Mucosa of descending colon (tissue), 3 donors: ENCODE measurements around the gene CHD5. TPM values are rescaled to one million over a fixed set of nuclear protein-coding genes. Genes with fewer than 3 reads are reported as not detected.

Source experiments
- ATAC-seq: fragments of 200-7000 bp; cut with Tn5 transposase; one replicate; pipeline ENCODE4 v1.9.1; 2020; ENCODE audit warnings: mild to moderate bottlenecking, moderate library complexity
- DNase-seq, 3 donors: peaks; one replicate each; pipeline ENCODE4 v3.0.0-alpha.2; 2020
- H3K36me3 ChIP-seq: fragments of 200-600 bp; one replicate; pipeline ENCODE4 v1.8.0; 2021; ENCODE audit warnings: low read depth, mild to moderate bottlenecking
- H3K4me1 ChIP-seq: fragments of 200-600 bp; one replicate; pipeline ENCODE4 v1.8.0; 2021; ENCODE audit warnings: low read depth, mild to moderate bottlenecking
- H3K4me3 ChIP-seq: fragments of 200-600 bp; one replicate; pipeline ENCODE4 v1.8.0; 2021; ENCODE audit warnings: mild to moderate bottlenecking
- H3K9me3 ChIP-seq: fragments of 200-600 bp; one replicate; pipeline ENCODE4 v1.8.0; 2021; ENCODE audit warnings: mild to moderate bottlenecking
- intact Hi-C, 2 donors: fragments of 100-400 bp; cut with DNase I in 1 of 2; cut with micrococcal nuclease in 1 of 2; formaldehyde crosslinking; loops; one replicate each; pipeline versions ENCODE4 v1.11.0 to v1.11.1; 2022; cut with DNase I, micrococcal nuclease
- total RNA-seq, 3 donors: library from RNA; stranded (reverse); fragmentation: NEBNext Ultra II Directional in 2 of 3; extraction: Animal tissue kit (Norgen Biotek cat#: 25700) in 2 of 3; gene quantifications; one replicate each; pipeline versions ENCODE4 v1.2.1 to v1.2.4, GENCODE V29; 2021 to 2023
- TF ChIP-seq, protein P1 (sequence below): fragments of 200-600 bp; IDR thresholded peaks from one replicate; pipeline ENCODE4 v1.8.0; 2022; ENCODE audit warnings: antibody characterized with exemption, mild to moderate bottlenecking
- donor health status: DM: no; HTN: no; CAD: no; lungs with moderate emphysema.
- donor health status: DM: no; HTN: no; CAD: no.
- donor health status: DM: no; HTN: yes; CAD: no.

CHD5 gene
- total RNA-seq, 3 donors from 2014 or later: 0.17 to 2.1 (median 0.22) TPM

DNA sequence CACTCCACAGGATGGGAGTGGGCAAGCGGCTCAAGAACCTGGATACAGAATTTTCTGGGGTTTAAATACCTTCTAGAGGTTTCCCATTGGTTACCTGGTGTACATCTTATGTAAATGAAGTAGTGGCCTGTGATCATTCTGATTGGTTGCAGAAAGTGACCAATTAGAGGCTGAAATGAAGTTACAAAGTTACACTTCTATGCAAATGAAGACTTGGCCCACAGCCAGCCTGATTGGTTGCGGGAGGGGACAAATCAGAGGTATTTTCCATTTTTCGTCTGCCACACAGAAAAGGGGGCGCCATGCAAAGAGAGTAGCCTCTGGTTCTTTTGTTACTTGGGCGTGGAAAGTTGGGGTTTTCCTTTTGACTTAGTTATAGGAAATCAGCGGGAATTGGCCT lies 125.5 kb downstream of the CHD5 start:
- H3K4me3 ChIP-seq: no peak overlapping the region

DNA sequence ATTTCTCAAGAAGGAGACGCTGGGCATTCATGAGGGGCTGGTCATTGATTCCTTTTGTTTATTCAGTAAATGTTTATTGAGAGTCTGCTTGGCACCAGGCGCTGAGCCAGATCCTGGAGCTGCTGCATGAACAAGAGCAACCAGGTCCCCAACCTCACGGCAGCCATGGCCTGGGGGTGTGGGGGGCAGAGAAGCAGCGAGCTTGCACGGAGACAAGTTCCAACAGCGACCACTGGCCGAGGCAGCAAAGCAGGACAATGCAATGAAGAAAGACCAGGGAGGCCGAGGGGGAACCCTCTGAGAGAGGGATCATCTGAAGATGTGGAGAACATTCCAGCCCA lies 126.9 kb downstream of the CHD5 start:
- Histone ChIP-seq H3K4me3 (no peak overlapping the region), H3K9me3 (no peaks in the 10 kb centered on the region), H3K4me1 (peaks cover 6% of the 10 kb centered on the region), H3K36me3 (no peaks in the 10 kb centered on the region)
- ATAC-seq (no peak), DNase-seq (no peak)
- TF ChIP-seq, protein P1, sequence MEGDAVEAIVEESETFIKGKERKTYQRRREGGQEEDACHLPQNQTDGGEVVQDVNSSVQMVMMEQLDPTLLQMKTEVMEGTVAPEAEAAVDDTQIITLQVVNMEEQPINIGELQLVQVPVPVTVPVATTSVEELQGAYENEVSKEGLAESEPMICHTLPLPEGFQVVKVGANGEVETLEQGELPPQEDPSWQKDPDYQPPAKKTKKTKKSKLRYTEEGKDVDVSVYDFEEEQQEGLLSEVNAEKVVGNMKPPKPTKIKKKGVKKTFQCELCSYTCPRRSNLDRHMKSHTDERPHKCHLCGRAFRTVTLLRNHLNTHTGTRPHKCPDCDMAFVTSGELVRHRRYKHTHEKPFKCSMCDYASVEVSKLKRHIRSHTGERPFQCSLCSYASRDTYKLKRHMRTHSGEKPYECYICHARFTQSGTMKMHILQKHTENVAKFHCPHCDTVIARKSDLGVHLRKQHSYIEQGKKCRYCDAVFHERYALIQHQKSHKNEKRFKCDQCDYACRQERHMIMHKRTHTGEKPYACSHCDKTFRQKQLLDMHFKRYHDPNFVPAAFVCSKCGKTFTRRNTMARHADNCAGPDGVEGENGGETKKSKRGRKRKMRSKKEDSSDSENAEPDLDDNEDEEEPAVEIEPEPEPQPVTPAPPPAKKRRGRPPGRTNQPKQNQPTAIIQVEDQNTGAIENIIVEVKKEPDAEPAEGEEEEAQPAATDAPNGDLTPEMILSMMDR: no peak
- intact Hi-C loops: no loop called here

More for the DNA sequence above, 125.5 kb downstream of the CHD5 start:
- Histone ChIP-seq H3K36me3 (no peaks in the 10 kb centered on the region), H3K4me1 (peaks cover 6% of the 10 kb centered on the region), H3K9me3 (no peaks in the 10 kb centered on the region)
- intact Hi-C loops: no loop called here
- DNase-seq (no peak), ATAC-seq (no peak)
- TF ChIP-seq, protein P1: no peak

DNA sequence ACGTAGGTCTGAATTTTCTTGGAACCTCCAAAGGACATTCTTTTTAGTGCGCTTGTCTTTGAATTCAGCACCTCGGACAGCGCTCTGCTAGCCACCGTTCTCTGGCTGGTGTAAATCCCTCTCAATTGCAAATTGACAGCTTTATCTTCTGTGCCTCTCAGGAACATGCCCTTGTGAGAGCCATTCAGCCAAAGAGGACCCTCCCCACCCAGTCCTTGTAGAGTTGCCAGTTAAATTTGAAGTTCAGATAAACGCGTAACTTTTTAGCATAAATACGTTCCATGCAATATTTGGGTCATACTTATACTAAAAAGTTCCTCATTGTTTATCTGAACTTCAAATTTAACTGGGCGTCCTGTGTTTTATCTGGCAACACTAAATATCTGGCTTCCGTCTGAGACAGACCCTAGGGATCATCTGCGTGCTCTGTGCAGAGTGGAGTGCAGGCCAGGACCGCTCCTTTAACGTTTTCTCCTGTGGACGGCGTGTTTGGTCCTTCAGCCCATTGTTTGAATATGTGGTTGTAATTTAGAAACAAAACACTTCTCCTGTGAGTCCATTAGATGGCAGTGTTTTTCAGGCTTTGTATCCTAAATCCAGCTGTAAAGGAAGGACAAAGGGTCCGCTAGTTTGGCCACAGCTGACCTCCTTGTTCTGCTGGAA lies 127.4 kb downstream of the CHD5 start:
- peak in 2 of 3 donors; percentile 61 to 81 for DNase-seq

More for the DNA sequence above, 127.4 kb downstream of the CHD5 start:
- intact Hi-C loops: no loop called here
- Histone ChIP-seq H3K9me3 (no peaks in the 10 kb centered on the region), H3K36me3 (no peaks in the 10 kb centered on the region), H3K4me1 (peaks cover 6% of the 10 kb centered on the region), H3K4me3 (no peak overlapping the region)
- TF ChIP-seq, protein P1: no peak
- ATAC-seq: peak; percentile 55

Other genes with a start within 250 kb of the CHD5 start
- gene NPHP4, start 187.9 kb downstream of the CHD5 start, total RNA-seq: 10 to 100 TPM in 2 of 3 donors, 1 to 10 TPM in 1; 7.5 to 12.2 (median 10.3) TPM
- gene KCNAB2, start 134.4 kb downstream of the CHD5 start, total RNA-seq: 10 to 100 TPM in 2 of 3 donors, 1 to 10 TPM in 1; 6.9 to 15.7 (median 11.8) TPM
- 100 to 1,000 TPM; 349 to 387 (median 350) TPM for gene RPL22, start 19.3 kb upstream of the CHD5 start, total RNA-seq
- gene RNF207, start 25.8 kb upstream of the CHD5 start, total RNA-seq: 10 to 100 TPM; 35.4 to 63.9 (median 35.9) TPM
- 10 to 100 TPM; 50.4 to 72.3 (median 55.8) TPM for gene ICMT, start 55.6 kb upstream of the CHD5 start, total RNA-seq
- not detected for gene HES3, start 63.9 kb upstream of the CHD5 start, total RNA-seq
- 10 to 100 TPM; 20.2 to 28.3 (median 20.4) TPM for gene GPR153, start 80.8 kb upstream of the CHD5 start, total RNA-seq
- 10 to 100 TPM; 37.9 to 60.1 (median 42.7) TPM for gene ACOT7, start 213.4 kb upstream of the CHD5 start, total RNA-seq
- 10 to 100 TPM in 2 of 3 donors, 1 to 10 TPM in 1; 8.6 to 23.0 (median 22.4) TPM for gene HES2, start 239.6 kb upstream of the CHD5 start, total RNA-seq
- 100 to 1,000 TPM in 2 of 3 donors, 10 to 100 TPM in 1; 65.7 to 137 (median 124) TPM for gene ESPN, start 244.5 kb upstream of the CHD5 start, total RNA-seq